Testis (tissue), 3 donors: ENCODE results near the gene TTYH2. TPM values are rescaled to one million over a fixed set of nuclear protein-coding genes. Genes with fewer than 3 reads are reported as not detected.
"Not testable (repeated sequence)": the region's sequence is repeated elsewhere in the genome, so short reads cannot be mapped to it uniquely, and the experiment has no call there.

ENCODE experiments used
- DNase-seq: peaks from one replicate; pipeline ENCODE4 v3.0.0-alpha.2; 2019
- H3K27ac ChIP-seq, 2 donors: fragments of 200-600 bp; sonication (generic); one replicate each; pipeline ENCODE4 v1.5.1; 2019
- H3K27me3 ChIP-seq: fragments of 200-600 bp; sonication (generic); one replicate; pipeline ENCODE4 v1.5.1; 2019
- H3K36me3 ChIP-seq: fragments of 200-600 bp; sonication (generic); one replicate; pipeline ENCODE4 v1.5.1; 2017; ENCODE audit warnings: low read depth; ENCODE audit errors: missing control alignments
- H3K4me1 ChIP-seq: fragments of 200-600 bp; sonication (generic); one replicate; pipeline ENCODE4 v1.5.1; 2019
- H3K4me3 ChIP-seq, 2 donors: fragments of 200-600 bp; sonication (generic); one replicate each; pipeline ENCODE4 v1.5.1; 2017 to 2019
- H3K9me3 ChIP-seq: fragments of 200-600 bp; sonication (generic); one replicate; pipeline ENCODE4 v1.5.1; 2017
- CTCF ChIP-seq, 3 experiments: fragments of 450-650 bp in 2 of 3; fragments of 200-600 bp in 1 of 3; sonication (generic) in 1 of 3; IDR thresholded peaks; one replicate each; pipeline ENCODE4 v1.5.1; 2016 to 2019; ENCODE audit warnings: antibody characterized with exemption in 3 of 3, mild to moderate bottlenecking in 2 of 3, moderate library complexity in 1 of 3
- POLR2A ChIP-seq: fragments of 450-650 bp; IDR thresholded peaks from one replicate; pipeline ENCODE4 v1.6.1; 2017; ENCODE audit warnings: antibody characterized with exemption, mild to moderate bottlenecking, moderate library complexity
- WGBS, 2 donors: methylation state at CpG; one replicate each; pipeline ENCODE4 v1.1.5; 2018; 5-methylcytosine and 5-hydroxymethylcytosine counted together
- intact Hi-C: fragments of 100-400 bp; cut with DNase I; formaldehyde crosslinking; loops from one replicate; pipeline ENCODE4 v1.15.1; 2023; ENCODE audit warnings: low total_unique reads
- polyA plus RNA-seq: library from polyadenylated mRNA; stranded (reverse); fragments of 350-450 nt; fragmentation: Illumina TruSeq; extraction: RNeasy Lipid Tissue Mini Kit (QIAGEN cat#74804); gene quantifications from one replicate; pipeline ENCODE4 v1.2.3, GENCODE V29; 2014; ENCODE audit warnings: low read depth, low replicate concordance; ENCODE audit not compliant: insufficient read depth
- total RNA-seq, 2 donors: library from RNA; depleted of rRNA; stranded (reverse); fragments of >200 nt; gene quantifications; one replicate each; pipeline ENCODE4 v1.2.3, GENCODE V29; 2016

TTYH2 gene
- total and polyA plus RNA-seq, 3 donors from 2014 or later = 52.7 to 73.5 (median 69.7) TPM

- Histone ChIP-seq H3K4me1 (no peaks in the 10 kb centered on the region), H3K9me3 (no peaks in the 10 kb centered on the region), H3K36me3 (no peaks in the 10 kb centered on the region), H3K4me3 (no peak overlapping the region), H3K27ac (no peak overlapping the region), H3K27me3 (no peaks in the 10 kb centered on the region)
- no peak for TF ChIP-seq CTCF (IDR thresholded peaks at IDR 0.05)
- no peak for DNase-seq
- intact Hi-C loops = no loop called here
- WGBS, 2 donors = 85 to 90% methylated on average over 20 of the region's 20 CpGs
Observed at GRCh38 chr17:74186498-74186897, 26.9 kb upstream of the TTYH2 start.

GRCh38 chr17:74187761-74188160 is 25.6 kb upstream of the TTYH2 start:
- Histone ChIP-seq H3K27me3 (no peaks in the 10 kb centered on the region), H3K4me3 (no peak overlapping the region), H3K4me1 (no peaks in the 10 kb centered on the region), H3K36me3 (no peaks in the 10 kb centered on the region), H3K27ac (no peak overlapping the region), H3K9me3 (no peaks in the 10 kb centered on the region)
- TF ChIP-seq CTCF (IDR thresholded peaks at IDR 0.05) (no peak), POLR2A (no peak)
- intact Hi-C loops = no loop called here
- WGBS, 2 donors = 67 to 68% methylated on average over 11 of the region's 11 CpGs
- DNase-seq = no peak

GRCh38 chr17:74188687-74189086 is 24.7 kb upstream of the TTYH2 start:
- DNase-seq, H3K27me3 ChIP-seq, H3K4me3 ChIP-seq, H3K36me3 ChIP-seq, intact Hi-C loops, H3K27ac ChIP-seq, H3K4me1 ChIP-seq, H3K9me3 ChIP-seq: not testable (repeated sequence)
- WGBS, 2 donors = 86 to 91% methylated on average over 4 of the region's 4 CpGs

GRCh38 chr17:74190154-74190553 is 23.2 kb upstream of the TTYH2 start:
- Histone ChIP-seq H3K4me3 (no peak overlapping the region), H3K27me3 (no peaks in the 10 kb centered on the region), H3K9me3 (no peaks in the 10 kb centered on the region), H3K4me1 (no peaks in the 10 kb centered on the region), H3K27ac (no peak overlapping the region), H3K36me3 (no peaks in the 10 kb centered on the region)
- DNase-seq = no peak
- 40 to 50% methylated on average over 2 of the region's 2 CpGs for WGBS, 2 donors
- TF ChIP-seq CTCF (IDR thresholded peaks at IDR 0.05) (no peak), POLR2A (no peak)
- intact Hi-C loops = no loop called here

GRCh38 chr17:74190807-74191406 is 22.5 kb upstream of the TTYH2 start:
- H3K27me3 ChIP-seq = no peaks in the 10 kb centered on the region
- intact Hi-C loops = no loop called here
- H3K9me3 ChIP-seq = no peaks in the 10 kb centered on the region

More at GRCh38 chr17:74190807-74191406, 22.5 kb upstream of the TTYH2 start:
- TF ChIP-seq CTCF (IDR thresholded peaks at IDR 0.05) (no peak), POLR2A (no peak)
- no peak overlapping the region for H3K27ac ChIP-seq
- no peaks in the 10 kb centered on the region for H3K4me1 ChIP-seq
- WGBS, 2 donors = 38 to 52% methylated on average over 6 of the region's 6 CpGs
- peak; percentile 40 for DNase-seq
- H3K36me3 ChIP-seq = no peaks in the 10 kb centered on the region
- H3K4me3 ChIP-seq = no peak overlapping the region
